HL-60/S4 treated with retinoic acid at 250 ng/mL for 4 days and 3 days (cell line): ENCODE results near the gene CREB3L2.
"Not testable (repeated sequence)": the region's sequence is repeated elsewhere in the genome, so short reads cannot be mapped to it uniquely, and the experiment has no call there.

ENCODE experiments used
- in situ Hi-C: fragments of 300-500 bp; cut with MboI; formaldehyde crosslinking; loops from 2 replicates; pipeline ENCODE4 v1.7.0; 2022; ENCODE audit warnings: low sequenced_read_pairs

The CREB3L2 gene, protein sequence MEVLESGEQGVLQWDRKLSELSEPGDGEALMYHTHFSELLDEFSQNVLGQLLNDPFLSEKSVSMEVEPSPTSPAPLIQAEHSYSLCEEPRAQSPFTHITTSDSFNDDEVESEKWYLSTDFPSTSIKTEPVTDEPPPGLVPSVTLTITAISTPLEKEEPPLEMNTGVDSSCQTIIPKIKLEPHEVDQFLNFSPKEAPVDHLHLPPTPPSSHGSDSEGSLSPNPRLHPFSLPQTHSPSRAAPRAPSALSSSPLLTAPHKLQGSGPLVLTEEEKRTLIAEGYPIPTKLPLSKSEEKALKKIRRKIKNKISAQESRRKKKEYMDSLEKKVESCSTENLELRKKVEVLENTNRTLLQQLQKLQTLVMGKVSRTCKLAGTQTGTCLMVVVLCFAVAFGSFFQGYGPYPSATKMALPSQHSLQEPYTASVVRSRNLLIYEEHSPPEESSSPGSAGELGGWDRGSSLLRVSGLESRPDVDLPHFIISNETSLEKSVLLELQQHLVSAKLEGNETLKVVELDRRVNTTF

DNA sequence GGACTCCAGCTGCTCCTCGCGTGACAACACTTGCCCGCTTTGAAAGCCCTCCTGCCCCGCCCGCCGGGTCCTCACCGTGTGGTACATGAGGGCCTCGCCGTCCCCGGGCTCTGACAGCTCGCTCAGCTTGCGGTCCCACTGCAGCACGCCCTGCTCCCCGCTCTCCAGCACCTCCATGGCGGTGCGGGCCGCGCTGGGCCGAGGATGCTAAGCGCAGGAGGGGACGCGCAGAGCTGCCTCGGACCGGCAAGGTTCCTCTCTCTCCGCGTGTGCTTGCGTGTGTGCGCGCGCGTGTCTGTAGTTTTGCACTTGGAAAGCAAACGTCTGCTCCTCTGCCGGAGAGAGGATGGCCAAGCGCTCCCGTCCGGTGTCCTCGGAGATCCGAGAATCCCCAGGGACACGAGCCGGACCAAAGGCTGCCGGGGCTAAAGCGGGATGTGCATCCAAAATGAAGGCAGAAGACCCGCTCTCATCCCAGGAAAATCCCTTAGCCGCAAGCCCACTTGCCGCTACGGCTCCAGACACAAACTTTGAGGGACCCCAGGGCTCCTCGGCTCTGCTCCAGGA, at the start of gene CREB3L2:
Gene CREB3L2, minus strand, starts transcription at position 558 of the 567 bp plus-strand sequence. Its CDS starts 381 bp downstream, at position 177.
- in situ Hi-C loops, result loop anchor here (10.0 to 25.0 kb wide), 2 partner anchors 97 to 364 kb away; no protein-coding TSS in a partner anchor

DNA sequence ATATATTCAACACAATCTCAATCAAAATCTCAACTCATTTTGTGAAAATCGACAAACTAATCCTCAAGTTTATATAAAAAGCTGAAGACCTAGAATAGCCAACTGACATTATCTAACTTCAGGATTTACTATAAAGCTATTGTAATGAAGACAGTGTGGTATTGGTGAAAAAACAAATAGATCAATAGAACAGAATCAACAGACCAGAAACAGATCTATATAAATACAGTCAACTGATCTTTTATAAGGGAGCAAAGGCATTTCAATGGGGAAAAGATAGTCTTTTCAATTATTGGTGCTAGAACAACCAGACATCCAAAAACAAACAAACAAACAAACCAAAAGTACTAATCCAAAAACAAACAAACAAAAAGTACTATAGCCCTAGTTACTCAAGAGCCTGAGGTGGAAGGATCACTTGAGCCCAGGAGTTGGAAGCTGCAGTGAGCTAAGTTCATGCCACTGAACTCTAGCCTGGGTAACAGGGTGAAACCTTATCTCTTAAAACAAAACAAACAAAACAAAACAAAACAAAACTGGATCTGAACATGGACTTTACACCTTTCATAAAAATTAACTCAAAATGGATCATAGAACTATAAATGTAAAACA, 47.7 kb upstream of the CREB3L2 start:
- in situ Hi-C loops, result no loop called here

DNA sequence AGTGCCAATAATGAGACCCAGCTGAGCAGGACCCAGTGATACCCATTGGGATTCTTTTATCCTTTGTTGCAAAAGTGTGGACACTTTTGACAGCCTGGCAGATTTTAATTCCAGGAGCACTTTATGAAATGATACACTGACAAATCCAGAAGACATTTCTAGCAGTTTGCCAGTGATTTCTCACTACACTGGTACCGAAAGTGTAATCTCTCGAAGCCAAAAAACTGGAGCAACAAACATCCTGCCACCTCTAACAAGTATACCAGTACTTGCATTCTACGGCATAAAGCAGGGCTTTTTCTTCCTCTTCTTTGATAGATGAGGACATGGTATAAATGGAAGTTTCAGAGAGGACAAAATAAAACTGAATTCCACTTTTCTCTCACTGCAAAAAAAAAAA, 46.0 kb upstream of the CREB3L2 start:
- in situ Hi-C loops, result no loop called here

DNA sequence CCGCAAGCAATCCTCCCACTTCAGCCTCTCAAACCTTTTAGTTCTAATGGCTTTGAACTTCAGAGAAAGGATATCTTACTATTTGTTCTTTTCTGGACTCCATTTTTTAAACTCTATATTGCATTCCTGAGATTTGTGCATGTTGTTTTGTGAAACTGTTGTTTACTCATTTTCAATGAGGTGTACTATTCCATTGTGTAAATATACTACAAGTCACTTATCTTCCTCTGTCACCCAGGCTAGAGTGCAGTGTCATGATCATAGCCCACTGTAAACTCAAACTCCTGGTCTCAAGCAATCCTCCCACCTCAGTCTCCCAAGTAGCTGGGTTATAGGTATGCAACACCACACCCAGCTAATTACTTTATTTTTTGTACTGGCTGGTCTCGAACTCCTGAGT, 43.0 kb upstream of the CREB3L2 start:
- in situ Hi-C loops, result no loop called here

DNA sequence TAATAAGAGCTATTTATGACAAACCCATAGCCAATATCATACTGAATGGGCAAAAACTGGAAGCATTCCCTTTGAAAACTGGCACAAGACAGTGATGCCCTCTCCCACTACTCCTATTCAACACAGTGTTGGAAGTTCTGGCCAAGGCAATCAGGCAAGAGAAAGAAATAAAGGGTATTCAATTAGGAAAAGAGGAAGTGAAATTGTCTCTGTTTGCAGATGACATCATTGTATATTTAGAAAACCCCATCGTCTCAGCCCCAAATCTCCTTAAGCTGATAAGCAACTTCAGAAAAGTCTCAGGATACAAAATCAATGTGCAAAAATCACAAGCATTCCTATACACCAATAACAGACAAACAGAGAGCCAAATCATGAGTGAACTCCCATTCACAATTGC, 38.2 kb upstream of the CREB3L2 start:
- in situ Hi-C loops, result not testable (repeated sequence)

DNA sequence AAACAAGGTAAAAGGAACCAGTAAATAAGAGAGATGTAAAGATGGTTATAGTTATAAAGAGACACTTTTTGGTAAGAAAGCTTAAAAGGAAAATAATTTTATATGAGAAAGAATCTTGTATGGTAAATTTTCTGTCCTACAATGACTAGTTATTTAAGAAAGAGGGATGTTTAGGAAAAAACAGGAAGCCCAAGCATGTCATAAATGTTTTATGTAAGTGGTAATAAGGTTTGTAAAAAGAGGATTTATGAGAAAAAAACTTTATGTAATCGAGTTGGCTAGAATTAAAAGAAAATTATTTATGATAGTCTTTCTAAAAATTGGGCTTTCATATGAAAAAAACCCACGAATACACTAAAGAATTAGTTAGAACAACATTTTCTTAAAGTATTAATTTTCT, 34.2 kb upstream of the CREB3L2 start:
- in situ Hi-C loops, result no loop called here

DNA sequence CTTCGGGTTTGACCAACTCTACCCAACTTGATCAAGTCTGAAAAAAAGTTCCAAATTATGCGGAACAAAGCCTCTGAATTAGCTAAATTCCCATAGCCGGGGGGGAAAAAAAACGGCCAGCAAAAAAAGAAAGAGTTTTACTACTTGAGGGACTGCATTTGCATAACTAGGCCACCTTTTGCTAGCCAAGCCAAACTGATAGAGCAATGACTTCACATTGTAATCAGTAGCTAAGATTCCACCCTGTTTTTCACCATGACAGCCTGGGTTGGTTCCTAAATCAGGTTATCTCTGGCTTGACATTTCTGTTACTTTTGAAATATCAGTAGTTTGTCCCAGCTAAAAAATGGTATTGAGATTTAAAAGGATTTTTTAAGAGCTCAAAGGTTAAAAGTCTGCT, 31.4 kb upstream of the CREB3L2 start:
- in situ Hi-C loops, result no loop called here

DNA sequence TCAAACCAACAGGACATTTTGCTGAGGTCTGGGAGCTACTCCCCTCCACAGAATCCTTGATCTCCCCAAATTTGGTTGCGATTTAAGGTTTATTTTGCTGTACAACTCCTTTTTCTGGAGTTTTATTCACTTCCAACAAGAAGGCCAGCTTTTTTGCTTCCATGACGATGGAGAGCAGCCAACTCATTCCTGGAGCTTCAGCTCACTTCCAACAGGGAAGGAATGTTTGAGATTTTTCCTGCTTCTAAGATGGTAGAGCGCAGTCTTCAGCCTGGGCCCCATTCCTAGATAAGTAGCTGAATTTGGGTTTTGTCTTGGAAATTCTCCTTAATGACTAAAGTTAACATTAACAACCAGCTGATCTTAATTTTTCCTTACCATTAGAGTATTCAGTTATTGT, 30.9 kb upstream of the CREB3L2 start:
- in situ Hi-C loops, result no loop called here

DNA sequence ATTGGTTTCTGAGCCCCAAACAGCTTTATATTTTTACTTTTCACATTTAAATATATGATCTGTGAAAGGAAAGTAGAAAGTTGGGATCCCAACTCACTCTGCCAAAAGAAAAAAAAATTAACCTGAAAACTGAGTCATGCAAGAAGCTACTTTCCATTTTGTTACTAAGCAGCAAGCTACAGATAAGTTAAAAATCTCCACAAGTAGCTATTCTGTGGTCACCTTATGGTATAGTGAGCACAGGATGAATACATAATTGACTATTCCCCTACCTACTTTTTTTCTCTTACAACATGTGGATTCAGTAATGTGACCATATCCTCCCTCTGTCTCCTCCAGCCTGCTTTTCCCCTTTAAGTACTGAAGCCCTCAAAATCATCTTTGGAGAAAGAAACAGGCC, 30.3 kb upstream of the CREB3L2 start:
- in situ Hi-C loops, result no loop called here

DNA sequence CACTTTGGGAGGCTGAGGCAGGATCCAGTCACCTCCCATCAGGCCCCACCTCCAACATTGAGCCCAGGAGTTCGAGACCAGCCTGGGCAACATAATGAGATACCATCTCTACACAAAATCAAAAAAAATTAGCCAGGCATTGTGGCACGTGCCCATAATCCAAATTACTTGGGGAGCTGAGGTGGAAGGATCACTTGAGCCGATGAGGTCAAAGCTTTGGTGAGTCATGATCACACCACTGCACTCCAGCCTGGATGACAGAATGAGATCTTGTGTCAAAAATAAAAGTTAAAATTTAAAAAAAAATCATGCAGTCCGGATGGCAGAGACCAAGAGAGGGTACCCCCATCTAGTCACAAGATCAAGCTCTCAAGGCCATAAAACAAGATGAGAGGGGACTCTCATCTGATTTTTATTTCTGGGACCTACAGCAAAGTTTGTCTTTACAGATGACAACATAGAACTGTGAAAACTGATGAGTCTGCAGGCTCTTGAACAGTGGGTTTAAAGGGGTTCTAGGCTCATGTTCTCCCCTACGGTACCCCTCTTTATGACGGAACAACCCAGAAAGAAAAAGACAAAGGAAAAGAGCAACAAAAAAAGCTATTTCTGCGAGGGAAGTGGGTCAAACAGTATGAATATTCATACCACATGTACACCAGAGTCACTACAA, 28.9 kb upstream of the CREB3L2 start:
- in situ Hi-C loops, result no loop called here

DNA sequence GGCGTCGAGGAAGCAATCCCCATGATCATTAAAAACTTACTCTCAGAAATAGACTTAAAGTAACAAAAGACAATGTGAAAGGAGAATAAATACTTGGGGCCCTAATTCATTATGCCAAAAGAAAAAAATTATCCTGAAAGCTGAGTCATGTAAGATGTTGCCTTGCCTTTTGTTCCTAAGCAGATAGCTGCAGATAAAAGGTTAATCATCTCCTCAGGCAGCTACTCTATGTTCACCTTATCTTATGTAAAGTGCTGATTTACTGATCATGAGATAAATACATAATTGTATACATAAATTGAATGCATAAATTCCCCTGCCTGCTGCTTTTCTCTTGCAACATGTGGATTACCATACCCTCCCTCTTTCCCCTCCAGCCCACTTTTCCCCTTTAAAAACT, 28.1 kb upstream of the CREB3L2 start:
- in situ Hi-C loops, result no loop called here

DNA sequence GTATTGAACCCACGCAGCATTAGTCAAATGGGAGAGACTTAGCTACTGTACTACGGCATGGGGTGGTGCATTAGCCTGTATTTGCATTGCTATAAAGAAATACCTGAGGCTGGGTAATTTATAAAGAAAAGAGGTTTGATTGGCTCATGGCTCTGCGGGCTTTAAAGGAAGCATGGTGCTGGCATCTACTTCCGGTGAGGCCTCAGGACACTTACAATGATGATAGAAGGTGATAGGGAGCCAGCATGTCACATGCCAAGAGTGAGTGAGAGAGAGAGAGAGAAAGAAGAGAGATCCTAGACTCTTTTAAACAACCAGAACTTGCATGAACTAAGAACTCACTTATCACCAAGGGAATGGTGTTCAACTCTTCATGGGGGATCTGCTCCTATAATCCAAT, 27.2 kb upstream of the CREB3L2 start:
- in situ Hi-C loops, result no loop called here

DNA sequence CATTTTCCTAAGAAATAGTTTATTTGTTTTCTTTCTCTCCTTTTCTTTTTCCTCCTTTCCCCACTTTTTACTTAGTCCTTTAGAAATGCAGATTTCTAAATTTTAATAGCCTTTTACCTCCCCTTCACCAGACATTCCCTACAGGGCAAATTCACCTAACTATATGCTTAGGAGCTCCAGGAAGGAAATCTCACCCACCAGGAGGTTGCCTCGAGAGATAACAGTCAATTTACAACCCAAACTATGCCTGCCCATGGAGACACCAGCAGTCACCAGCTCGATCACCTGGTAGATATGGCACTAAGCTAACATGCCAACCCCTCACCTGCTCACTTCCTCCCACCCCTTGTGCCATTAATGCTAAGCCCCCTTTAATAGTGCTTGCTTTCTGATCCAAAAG, 25.2 kb upstream of the CREB3L2 start:
- in situ Hi-C loops, result no loop called here

DNA sequence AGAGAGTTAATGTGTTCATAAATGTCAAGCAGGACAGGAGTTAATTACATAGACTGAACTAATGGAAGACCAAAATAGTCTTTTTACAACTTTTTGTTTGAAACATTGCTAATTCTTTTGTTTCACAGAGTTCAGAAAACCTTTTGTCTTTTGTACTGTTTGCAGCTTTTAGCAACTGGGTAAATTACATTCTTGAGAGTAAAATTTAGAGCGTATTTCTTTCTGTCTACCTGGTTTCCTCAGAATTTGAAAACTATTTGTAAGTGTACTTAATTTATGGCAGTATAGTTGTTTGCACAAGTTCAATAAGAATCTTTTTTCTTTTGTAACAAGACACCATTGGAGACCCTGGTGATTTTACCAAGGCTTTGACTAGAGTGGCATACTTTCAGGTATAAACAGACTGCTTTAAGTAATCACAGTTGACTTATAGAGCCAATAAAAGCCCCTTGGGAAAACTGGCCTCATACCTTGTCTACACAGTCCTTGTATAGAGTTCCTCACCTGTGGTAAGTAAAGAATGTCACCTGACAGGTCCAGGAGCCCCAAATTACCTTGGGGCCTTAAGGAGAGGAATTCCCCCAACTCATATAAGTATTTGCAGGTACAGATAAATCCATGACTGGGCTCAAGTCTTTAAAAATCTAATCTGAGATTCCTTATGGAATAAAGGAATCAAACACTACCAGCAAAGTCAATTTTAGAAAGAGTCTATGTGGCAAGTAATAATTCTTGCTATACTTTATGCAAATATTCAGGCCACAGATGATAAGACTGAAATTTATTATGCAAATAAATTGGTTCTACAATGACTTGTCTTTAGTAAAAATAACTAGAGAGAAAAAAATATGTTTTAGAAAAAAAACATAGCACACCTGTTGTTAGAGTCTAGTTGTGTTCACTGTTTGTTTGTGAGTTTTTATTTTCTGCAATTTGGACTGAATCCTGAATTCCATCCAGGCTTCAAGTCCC, 23.6 kb upstream of the CREB3L2 start:
- in situ Hi-C loops, result no loop called here

DNA sequence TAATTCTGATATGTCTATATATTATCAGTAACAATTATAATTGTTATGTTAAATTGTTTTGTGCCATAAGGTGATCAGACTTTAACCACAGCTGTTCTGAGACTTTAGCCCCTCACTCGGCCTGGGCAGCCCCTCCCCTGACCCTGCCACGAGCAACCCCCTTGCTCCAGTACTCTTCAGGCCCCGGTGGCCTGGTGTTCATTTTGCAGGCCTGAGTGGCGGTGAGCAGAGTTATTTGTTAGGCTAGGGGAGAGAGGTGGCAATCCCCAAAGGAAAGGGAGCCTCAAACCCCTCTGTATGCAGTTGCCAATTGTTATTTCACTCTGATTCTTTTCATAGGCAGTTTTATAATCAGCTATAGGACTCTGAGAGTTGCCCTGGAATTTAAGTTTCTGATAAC, 22.9 kb upstream of the CREB3L2 start:
- in situ Hi-C loops, result loop anchor here (25.0 kb wide), 1 partner anchor 387 kb away; no protein-coding TSS in a partner anchor

DNA sequence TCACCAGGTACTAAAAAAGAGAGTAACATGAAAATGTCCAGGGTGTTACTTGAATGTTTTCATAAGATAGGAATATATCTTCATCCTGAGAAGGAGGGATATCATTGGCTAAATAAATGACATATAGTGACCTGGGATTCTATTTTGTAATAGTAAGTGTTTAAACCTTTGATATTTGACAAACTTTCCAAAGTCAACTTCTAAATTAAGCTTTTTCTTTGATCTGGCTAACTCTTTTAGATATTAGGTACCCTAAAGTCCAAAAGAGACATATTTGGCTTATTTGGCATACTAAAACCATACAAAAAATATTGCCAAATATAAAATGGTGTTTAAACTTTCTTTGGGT, 22.4 kb upstream of the CREB3L2 start:
- in situ Hi-C loops, result loop anchor here (25.0 kb wide), 1 partner anchor 387 kb away; no protein-coding TSS in a partner anchor

DNA sequence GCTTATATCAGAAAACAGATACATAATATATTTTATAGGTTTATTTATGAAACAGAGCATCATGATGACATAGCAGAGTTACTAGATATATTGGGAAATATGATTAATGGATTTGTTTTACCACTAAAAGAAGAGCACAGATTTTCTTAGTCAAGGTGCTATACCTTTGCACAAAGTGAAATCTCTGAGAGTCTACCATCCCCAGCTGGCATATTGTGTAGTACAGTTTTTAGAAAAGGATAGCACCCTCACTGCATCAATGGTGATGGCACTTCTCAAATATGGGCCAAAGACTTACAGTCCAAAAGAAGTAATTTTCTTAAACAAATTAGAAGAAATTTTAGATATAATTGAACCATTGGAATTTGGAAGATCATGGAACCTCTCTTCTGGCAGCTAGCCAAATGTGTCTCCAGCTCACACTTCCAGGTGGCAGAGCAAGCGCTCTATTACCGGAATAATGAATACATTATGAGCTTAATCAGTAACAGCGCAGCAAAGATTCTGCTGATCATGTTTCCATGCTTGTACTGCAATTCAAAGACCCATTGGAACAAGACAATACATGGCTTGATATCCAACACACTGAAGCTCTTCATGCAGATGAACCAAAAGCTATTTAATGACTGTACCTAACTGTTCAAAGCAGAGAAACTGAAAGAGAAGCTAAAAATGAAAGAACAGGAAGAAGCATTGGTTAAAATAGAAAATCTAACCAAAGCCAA, 21.9 kb upstream of the CREB3L2 start:
- in situ Hi-C loops, result loop anchor here (25.0 kb wide), 1 partner anchor 386 kb away; no protein-coding TSS in a partner anchor

DNA sequence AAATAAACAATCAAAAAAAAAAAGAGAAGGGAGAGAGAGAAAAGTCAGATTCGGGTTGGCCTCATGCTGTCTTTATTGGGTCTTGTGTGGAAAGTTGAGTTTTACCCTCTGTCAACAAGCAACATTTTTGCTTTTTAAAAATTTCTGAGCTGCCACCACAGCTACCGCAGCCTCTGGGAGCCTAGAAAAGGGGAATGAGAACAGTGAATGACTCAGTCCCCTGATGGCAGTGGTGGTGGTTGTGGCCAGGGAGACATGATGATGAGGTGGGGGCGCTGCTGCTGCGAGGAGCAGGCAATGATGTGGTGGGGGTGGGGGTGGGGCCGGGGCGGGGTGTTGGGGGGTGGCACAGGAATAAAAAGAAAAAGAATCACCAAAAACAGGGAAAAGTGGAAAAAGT, 20.0 kb upstream of the CREB3L2 start:
- in situ Hi-C loops, result loop anchor here (25.0 kb wide), 1 partner anchor 385 kb away; no protein-coding TSS in a partner anchor

DNA sequence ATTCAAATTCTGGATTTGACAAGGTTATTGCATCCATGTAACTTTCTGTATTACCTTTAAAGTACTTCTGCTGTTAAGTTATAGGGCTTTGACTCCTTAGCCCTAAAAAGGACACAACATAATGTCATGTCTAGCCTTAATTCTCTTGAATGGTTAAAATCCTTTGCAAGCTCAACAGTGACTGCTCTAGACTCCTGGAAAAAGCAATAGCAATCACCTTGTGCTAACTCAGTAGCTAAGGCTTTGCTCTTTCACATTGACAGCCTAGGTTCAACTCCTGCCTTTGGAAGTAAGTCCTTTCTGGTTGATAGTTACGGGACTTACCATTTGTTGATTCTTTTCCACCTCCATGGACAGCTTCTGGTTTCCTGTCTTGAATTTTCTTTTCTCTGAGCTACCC, 16.1 kb upstream of the CREB3L2 start:
- in situ Hi-C loops, result loop anchor here (25.0 kb wide), 1 partner anchor 381 kb away; no protein-coding TSS in a partner anchor
